Astrocyte (in vitro differentiated cells and primary cell): Measurements from ENCODE around the gene ABCC11.

Source experiments
- EZH2 ChIP-seq: IDR thresholded peaks from 2 replicates; pipeline ENCODE4 v1.6.1; 2012; ENCODE audit warnings: mild to moderate bottlenecking, low read length, inconsistent platforms; ENCODE audit not compliant: insufficient read depth
- TF ChIP-seq, protein P1 (sequence below): IDR thresholded peaks from 2 replicates; pipeline ENCODE4 v1.5.1; 2011; ENCODE audit warnings: low read depth, mild to moderate bottlenecking, inconsistent platforms, low read length, moderate library complexity; ENCODE audit not compliant: insufficient read depth

DNA sequence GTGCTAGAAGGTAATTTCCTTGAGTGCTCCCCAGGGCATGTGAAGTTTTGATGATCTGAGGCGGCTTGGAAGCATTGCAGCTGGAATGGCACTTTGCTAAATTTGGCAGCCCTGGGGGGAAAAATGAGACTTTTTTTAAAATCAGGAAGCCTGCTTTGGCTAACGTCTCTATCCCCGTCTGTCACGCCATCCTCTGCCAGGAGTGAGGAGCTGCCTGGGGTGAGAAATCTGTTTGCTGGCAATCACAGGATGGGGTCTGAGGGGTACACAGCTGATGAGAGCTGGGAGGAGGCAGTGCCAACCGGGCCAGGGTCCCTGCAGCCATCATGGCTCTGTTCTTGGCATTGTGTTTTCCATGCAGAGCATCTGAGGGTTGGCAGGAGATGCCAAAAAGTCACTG is 93.6 kb downstream of the ABCC11 start:
- TF ChIP-seq, protein P1, sequence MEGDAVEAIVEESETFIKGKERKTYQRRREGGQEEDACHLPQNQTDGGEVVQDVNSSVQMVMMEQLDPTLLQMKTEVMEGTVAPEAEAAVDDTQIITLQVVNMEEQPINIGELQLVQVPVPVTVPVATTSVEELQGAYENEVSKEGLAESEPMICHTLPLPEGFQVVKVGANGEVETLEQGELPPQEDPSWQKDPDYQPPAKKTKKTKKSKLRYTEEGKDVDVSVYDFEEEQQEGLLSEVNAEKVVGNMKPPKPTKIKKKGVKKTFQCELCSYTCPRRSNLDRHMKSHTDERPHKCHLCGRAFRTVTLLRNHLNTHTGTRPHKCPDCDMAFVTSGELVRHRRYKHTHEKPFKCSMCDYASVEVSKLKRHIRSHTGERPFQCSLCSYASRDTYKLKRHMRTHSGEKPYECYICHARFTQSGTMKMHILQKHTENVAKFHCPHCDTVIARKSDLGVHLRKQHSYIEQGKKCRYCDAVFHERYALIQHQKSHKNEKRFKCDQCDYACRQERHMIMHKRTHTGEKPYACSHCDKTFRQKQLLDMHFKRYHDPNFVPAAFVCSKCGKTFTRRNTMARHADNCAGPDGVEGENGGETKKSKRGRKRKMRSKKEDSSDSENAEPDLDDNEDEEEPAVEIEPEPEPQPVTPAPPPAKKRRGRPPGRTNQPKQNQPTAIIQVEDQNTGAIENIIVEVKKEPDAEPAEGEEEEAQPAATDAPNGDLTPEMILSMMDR = no peak
- no peak for TF ChIP-seq EZH2
